Tibial artery (tissue), 4 donors: ENCODE results near the gene MET.

Source experiments
- DNase-seq, 2 donors: peaks; one replicate each; pipeline ENCODE4 v3.0.0-alpha.2; 2019
- H3K27ac ChIP-seq, 2 donors: fragments of 200-600 bp; sonication (generic) in 1 of 2; 1 replicate in 1 of 2; 2 replicates in 1 of 2; pipeline ENCODE4 v1.5.1; 2018 to 2019; ENCODE audit warnings: mild to moderate bottlenecking in 1 of 2
- H3K27me3 ChIP-seq, 2 donors: fragments of 200-600 bp; sonication (generic) in 1 of 2; one replicate each; pipeline versions ENCODE4 v1.5.1 to v1.6.0; 2016 to 2019
- H3K36me3 ChIP-seq, 3 donors: fragments of 200-600 bp; sonication (generic) in 2 of 3; one replicate each; pipeline ENCODE4 v1.5.1; 2016 to 2019; ENCODE audit warnings: mild to moderate bottlenecking in 2 of 3
- H3K4me1 ChIP-seq, 4 donors: fragments of 200-600 bp; sonication (generic) in 2 of 4; 1 replicate in 3 of 4; 2 replicates in 1 of 4; pipeline ENCODE4 v1.5.1; 2016 to 2019
- H3K4me3 ChIP-seq, 2 donors: fragments of 200-600 bp; sonication (generic) in 1 of 2; 1 replicate in 1 of 2; 2 replicates in 1 of 2; pipeline ENCODE4 v1.5.1; 2018 to 2019; ENCODE audit warnings: mild to moderate bottlenecking in 2 of 2
- H3K9me3 ChIP-seq, 3 donors: fragments of 200-600 bp; sonication (generic) in 1 of 3; one replicate each; pipeline ENCODE4 v1.5.1; 2016 to 2019
- CTCF ChIP-seq, 2 experiments: fragments of 200-600 bp in 1 of 2; fragments of 450-650 bp in 1 of 2; IDR thresholded peaks; one replicate each; pipeline ENCODE4 v1.5.1; 2017 to 2019; ENCODE audit warnings: antibody characterized with exemption in 2 of 2, mild to moderate bottlenecking in 1 of 2, moderate library complexity in 1 of 2
- intact Hi-C: fragments of 100-400 bp; cut with DNase I; formaldehyde crosslinking; loops from one replicate; pipeline ENCODE4 v1.15.0; 2023; ENCODE audit warnings: low total_unique reads

Gene MET

GRCh38 chr7:116783666-116784318 lies 111.8 kb downstream of the MET start:
- no peak for DNase-seq
- H3K36me3 ChIP-seq = no peaks in the 10 kb centered on the region
- H3K4me3 ChIP-seq = no peak overlapping the region
- H3K4me1 ChIP-seq = peaks cover 0 to 36% (median 20%) of the 10 kb centered on the region in 4 donors
- intact Hi-C loops = no loop called here
- no peak overlapping the region for H3K27ac ChIP-seq
- H3K27me3 ChIP-seq = no peaks in the 10 kb centered on the region
- no peaks in the 10 kb centered on the region for H3K9me3 ChIP-seq
- no peak for TF ChIP-seq CTCF (IDR thresholded peaks at IDR 0.05)

- DNase-seq = no peak
- no peaks in the 10 kb centered on the region for H3K9me3 ChIP-seq
- no peak for TF ChIP-seq CTCF (IDR thresholded peaks at IDR 0.05)
- intact Hi-C loops = no loop called here
- no peak overlapping the region for H3K27ac ChIP-seq
- no peaks in the 10 kb centered on the region for H3K27me3 ChIP-seq
- H3K4me3 ChIP-seq = no peak overlapping the region
- peaks cover 0 to 31% (median 16%) of the 10 kb centered on the region in 4 donors for H3K4me1 ChIP-seq
- H3K36me3 ChIP-seq = no peaks in the 10 kb centered on the region
Observed at GRCh38 chr7:116784647-116785046, 112.7 kb downstream of the MET start.

GRCh38 chr7:116785843-116786242 lies 113.8 kb downstream of the MET start:
- DNase-seq = no peak
- intact Hi-C loops = no loop called here

GRCh38 chr7:116786791-116787443 lies 114.9 kb downstream of the MET start:
- Histone ChIP-seq H3K4me3 (no peak overlapping the region), H3K27ac (no peak overlapping the region), H3K27me3 (no peaks in the 10 kb centered on the region), H3K36me3 (no peaks in the 10 kb centered on the region), H3K4me1 (peaks cover 0 to 9% (median 5%) of the 10 kb centered on the region in 4 donors), H3K9me3 (no peaks in the 10 kb centered on the region)
- no peak for DNase-seq
- intact Hi-C loops = no loop called here
- TF ChIP-seq CTCF (IDR thresholded peaks at IDR 0.05) = peak in 1 of 2 experiments; percentile 7

More at GRCh38 chr7:116785843-116786242, 113.8 kb downstream of the MET start:
- Histone ChIP-seq H3K36me3 (no peaks in the 10 kb centered on the region), H3K27me3 (no peaks in the 10 kb centered on the region), H3K9me3 (no peaks in the 10 kb centered on the region), H3K4me3 (no peak overlapping the region), H3K4me1 (peaks cover 0 to 20% (median 9%) of the 10 kb centered on the region in 4 donors), H3K27ac (no peak overlapping the region)
- TF ChIP-seq CTCF (IDR thresholded peaks at IDR 0.05) = no peak

GRCh38 chr7:116787881-116788280 lies 115.9 kb downstream of the MET start:
- no peaks in the 10 kb centered on the region for H3K36me3 ChIP-seq
- no peaks in the 10 kb centered on the region for H3K9me3 ChIP-seq
- no peak for TF ChIP-seq CTCF (IDR thresholded peaks at IDR 0.05)
- H3K27ac ChIP-seq = no peak overlapping the region
- no peak overlapping the region for H3K4me3 ChIP-seq
- H3K27me3 ChIP-seq = no peaks in the 10 kb centered on the region
- intact Hi-C loops = no loop called here
- no peak for DNase-seq
- no peaks in the 10 kb centered on the region for H3K4me1 ChIP-seq
